GM19328 (cell line): Measurements from ENCODE around the gene LRRC57.
"Not testable (repeated sequence)": the region's sequence is repeated elsewhere in the genome, so short reads cannot be mapped to it uniquely, and the experiment has no call there.

Experiments
- ATAC-seq: cut with Tn5 transposase; IDR thresholded peaks from one replicate; pipeline ENCODE4 v1.9.1; 2021; ENCODE audit warnings: mild to moderate bottlenecking, moderate library complexity; ENCODE audit not compliant: unreplicated experiment

Gene LRRC57

GRCh38 chr15:42548249-42549031 lies at the start of gene LRRC57, which contains the start of gene HAUS2:
LRRC57 (minus strand) TSS chr15:42548793; CDS start chr15:42548434, 359 bp downstream.
HAUS2 (plus strand) TSS chr15:42548838; CDS start chr15:42548873, 35 bp downstream.
- ATAC-seq: peak; percentile 73

- no peak for ATAC-seq
Observed at GRCh38 chr15:42595626-42596240, 47.1 kb upstream of the LRRC57 start.

GRCh38 chr15:42594095-42594494 lies 45.5 kb upstream of the LRRC57 start:
- ATAC-seq: no peak

GRCh38 chr15:42593143-42593542 lies 44.5 kb upstream of the LRRC57 start:
- ATAC-seq: no peak

GRCh38 chr15:42592716-42593115 lies 44.1 kb upstream of the LRRC57 start:
- no peak for ATAC-seq

GRCh38 chr15:42591238-42591934 lies 42.8 kb upstream of the LRRC57 start:
- no peak for ATAC-seq

GRCh38 chr15:42590619-42591237 lies 42.1 kb upstream of the LRRC57 start:
- no peak for ATAC-seq

- ATAC-seq: no peak
Observed at GRCh38 chr15:42584031-42584765, 35.6 kb upstream of the LRRC57 start.

- ATAC-seq: no peak
Observed at GRCh38 chr15:42582569-42583375, 34.2 kb upstream of the LRRC57 start.

- ATAC-seq: peak; percentile 65
Observed at GRCh38 chr15:42581272-42581730, 32.7 kb upstream of the LRRC57 start.

- no peak for ATAC-seq
Observed at GRCh38 chr15:42578984-42579537, 30.5 kb upstream of the LRRC57 start.

GRCh38 chr15:42577514-42578031 lies 29.0 kb upstream of the LRRC57 start:
- no peak for ATAC-seq

- ATAC-seq: no peak
Observed at GRCh38 chr15:42576776-42577175, 28.2 kb upstream of the LRRC57 start.

GRCh38 chr15:42576040-42576594 lies 27.5 kb upstream of the LRRC57 start:
- ATAC-seq: no peak

- ATAC-seq: peak; percentile 94
Observed at GRCh38 chr15:42575188-42576039, 26.8 kb upstream of the LRRC57 start, which contains the start of gene STARD9. STARD9 (plus strand) TSS chr15:42575606; CDS start chr15:42575716, 110 bp downstream.

GRCh38 chr15:42558739-42559138 lies 10.1 kb upstream of the LRRC57 start:
- no peak for ATAC-seq

GRCh38 chr15:42556550-42557207 lies 8.1 kb upstream of the LRRC57 start:
- ATAC-seq: not testable (repeated sequence)
